SK-N-SH (cell line): ENCODE results near the gene MYF6. TPM values are rescaled to one million over a fixed set of nuclear protein-coding genes. Genes with fewer than 3 reads are reported as not detected.

ENCODE experiments used
- CTCF ChIA-PET: fragments of 300-600, 350-600 bp; formaldehyde crosslinking; extraction: SDS; loops from one replicate; lab custom pipeline; 2021; lab: Yijun Ruan, JAX
- POLR2A ChIA-PET: fragments of 350-600 bp; sonication (Branson Sonifier 250); formaldehyde crosslinking; extraction: SDS; loops from one replicate; lab custom pipeline; 2020; ENCODE audit warnings: antibody characterized with exemption, inconsistent platforms; lab: Yijun Ruan, JAX
- DNase-seq: peaks from one replicate; pipeline ENCODE4 v3.0.0; 2012
- H2AFZ ChIP-seq: fragments of 200-600 bp; sonication (generic); 2 replicates; pipeline ENCODE4 v1.8.1; 2016; ENCODE audit warnings: antibody characterized with exemption, mild to moderate bottlenecking, low read depth
- H3F3A ChIP-seq: fragments of 200-600 bp; sonication (generic); replicated peaks from 2 replicates; pipeline ENCODE3; 2016; ENCODE audit warnings: antibody characterized with exemption, mild to moderate bottlenecking; ENCODE audit not compliant: insufficient read depth
- H3K27ac ChIP-seq, 2 experiments: fragments of 200-500 bp in 1 of 2; fragments of 200-600 bp in 1 of 2; sonication (Bioruptor generic) in 1 of 2; sonication (generic), shearing (Covaris generic) in 1 of 2; 2 replicates each; pipeline versions ENCODE4 v1.5.1 to v1.6.1; 2014 to 2016; ENCODE audit warnings: low read depth in 2 of 2, inconsistent platforms in 1 of 2, low read length in 1 of 2, mild to moderate bottlenecking in 1 of 2, mixed read lengths in 1 of 2
- H3K27me3 ChIP-seq: fragments of 200-600 bp; sonication (generic), shearing (Covaris generic); 2 replicates; pipeline ENCODE4 v1.6.1; 2016; ENCODE audit warnings: mixed run types; ENCODE audit not compliant: insufficient read depth
- H3K36me3 ChIP-seq, 2 experiments: fragments of 200-500 bp in 1 of 2; fragments of 200-600 bp in 1 of 2; sonication (Bioruptor generic) in 1 of 2; sonication (generic) in 1 of 2; replicated peaks in 1 of 2; 2 replicates each; pipeline versions ENCODE3 to v1.5.1; 2014 to 2016; ENCODE audit warnings: low read length in 1 of 2, mild to moderate bottlenecking in 1 of 2; ENCODE audit not compliant: insufficient read depth in 2 of 2, control insufficient read depth in 1 of 2
- H3K4me1 ChIP-seq, 2 experiments: fragments of 200-500 bp in 1 of 2; fragments of 200-600 bp in 1 of 2; sonication (Bioruptor generic) in 1 of 2; sonication (generic), shearing (Covaris generic) in 1 of 2; 2 replicates each; pipeline versions ENCODE4 v1.5.1 to v1.6.1; 2014 to 2016; ENCODE audit warnings: low read depth in 1 of 2, low read length in 1 of 2, mixed run types in 1 of 2; ENCODE audit not compliant: insufficient read depth in 2 of 2, control insufficient read depth in 1 of 2
- H3K4me2 ChIP-seq: fragments of 200-600 bp; sonication (generic), shearing (Covaris generic); 2 replicates; pipeline ENCODE4 v1.6.1; 2017; ENCODE audit warnings: mixed run types
- H3K4me3 ChIP-seq, 2 experiments: fragments of 200-500 bp in 1 of 2; fragments of 200-600 bp in 1 of 2; sonication (Bioruptor generic) in 1 of 2; sonication (generic), shearing (Covaris generic) in 1 of 2; 2 replicates each; pipeline versions ENCODE4 v1.5.1 to v1.8.1; 2014 to 2016; ENCODE audit warnings: low read depth in 2 of 2, inconsistent platforms in 1 of 2, low read length in 1 of 2, mild to moderate bottlenecking in 1 of 2, mixed read lengths in 1 of 2, moderate library complexity in 1 of 2
- H3K79me2 ChIP-seq: fragments of 200-600 bp; sonication (generic); 2 replicates; pipeline ENCODE4 v1.8.1; 2017; ENCODE audit warnings: mild to moderate bottlenecking; ENCODE audit not compliant: insufficient read depth
- H3K9ac ChIP-seq: fragments of 200-600 bp; sonication (generic); 2 replicates; pipeline ENCODE4 v1.6.1; 2017; ENCODE audit warnings: mixed run types
- H3K9me2 ChIP-seq: fragments of 200-600 bp; sonication (generic); 2 replicates; pipeline ENCODE4 v1.6.1; 2017; ENCODE audit warnings: mixed run types
- H3K9me3 ChIP-seq: fragments of 200-600 bp; sonication (generic); 2 replicates; pipeline ENCODE4 v1.6.1; 2017; ENCODE audit warnings: mixed run types, mild to moderate bottlenecking, moderate library complexity
- H4K20me1 ChIP-seq: fragments of 200-600 bp; sonication (generic); 2 replicates; pipeline ENCODE4 v1.6.1; 2017; ENCODE audit warnings: mild to moderate bottlenecking, mixed run types; ENCODE audit not compliant: insufficient read depth
- CTCF ChIP-seq: fragments of 200-600 bp; sonication (generic); IDR thresholded peaks from 2 replicates; pipeline ENCODE4 v1.6.1; 2017; ENCODE audit warnings: antibody characterized with exemption, mild to moderate bottlenecking, moderate library complexity
- ELF1 ChIP-seq: IDR thresholded peaks from 2 replicates; pipeline ENCODE4 v1.4.0; 2012
- EZH2phosphoT487 ChIP-seq: fragments of 200-600 bp; sonication (generic); IDR thresholded peaks from 2 replicates; pipeline ENCODE4 v1.6.1; 2017; ENCODE audit warnings: low read depth, mixed run types, mild to moderate bottlenecking, antibody characterized with exemption, moderate library complexity, borderline replicate concordance
- FOXJ3 ChIP-seq: sonication (generic); formaldehyde crosslinking; IDR thresholded peaks from 2 replicates; pipeline ENCODE4 v1.5.1; 2020; ENCODE audit warnings: mild to moderate bottlenecking, missing genetic modification reagents
- FOXM1 ChIP-seq: IDR thresholded peaks from 2 replicates; pipeline ENCODE4 v1.4.0; 2012; ENCODE audit warnings: low read depth, mild to moderate bottlenecking
- GABPA ChIP-seq: IDR thresholded peaks from 2 replicates; pipeline ENCODE4 v1.4.0; 2012; ENCODE audit warnings: low read depth, mild to moderate bottlenecking
- MXI1 ChIP-seq: IDR thresholded peaks from 2 replicates; pipeline ENCODE4 v1.6.1; 2012; ENCODE audit warnings: mild to moderate bottlenecking, low read depth, low read length, improper control_type of control experiment
- NRF1 ChIP-seq: IDR thresholded peaks from 2 replicates; pipeline ENCODE4 v1.6.1; 2012; ENCODE audit warnings: low read depth, mild to moderate bottlenecking, low read length
- PBX3 ChIP-seq: IDR thresholded peaks from 2 replicates; pipeline ENCODE4; 2012
- RFX5 ChIP-seq: IDR thresholded peaks from 2 replicates; pipeline ENCODE4 v1.6.1; 2012; ENCODE audit warnings: mild to moderate bottlenecking, improper control_type of control experiment, low read length
- TAF1 ChIP-seq: IDR thresholded peaks from 2 replicates; pipeline ENCODE4 v1.6.1; 2012; ENCODE audit warnings: low read depth, mild to moderate bottlenecking, low read length, moderate library complexity, borderline replicate concordance
- YY1 ChIP-seq: IDR thresholded peaks from 2 replicates; pipeline ENCODE4 v1.4.0; 2012; ENCODE audit warnings: low read depth, mild to moderate bottlenecking
- WGBS: methylation state at CpG from one replicate; pipeline ENCODE4 v1.1.6; 2017; ENCODE audit warnings: low lambda C conversion rate; 5-methylcytosine and 5-hydroxymethylcytosine counted together
- polyA plus RNA-seq, 3 experiments: library from polyadenylated mRNA; depleted of rRNA; stranded (reverse); fragments of >200 nt; gene quantifications; 2 replicates each; pipeline ENCODE4 v1.2.3, GENCODE V29; 2012
- TF ChIP-seq, protein P1 (sequence below): IDR thresholded peaks from 2 replicates; pipeline ENCODE4 v1.4.0; 2012; ENCODE audit warnings: low read depth, borderline replicate concordance
- TF ChIP-seq, protein P2 (sequence below): IDR thresholded peaks from 2 replicates; pipeline ENCODE4 v1.4.0; 2012; ENCODE audit warnings: low read depth

Gene MYF6
- polyA plus RNA-seq, 1 of the 3 experiments (the other 2 are of a cell fraction) = not detected

DNA sequence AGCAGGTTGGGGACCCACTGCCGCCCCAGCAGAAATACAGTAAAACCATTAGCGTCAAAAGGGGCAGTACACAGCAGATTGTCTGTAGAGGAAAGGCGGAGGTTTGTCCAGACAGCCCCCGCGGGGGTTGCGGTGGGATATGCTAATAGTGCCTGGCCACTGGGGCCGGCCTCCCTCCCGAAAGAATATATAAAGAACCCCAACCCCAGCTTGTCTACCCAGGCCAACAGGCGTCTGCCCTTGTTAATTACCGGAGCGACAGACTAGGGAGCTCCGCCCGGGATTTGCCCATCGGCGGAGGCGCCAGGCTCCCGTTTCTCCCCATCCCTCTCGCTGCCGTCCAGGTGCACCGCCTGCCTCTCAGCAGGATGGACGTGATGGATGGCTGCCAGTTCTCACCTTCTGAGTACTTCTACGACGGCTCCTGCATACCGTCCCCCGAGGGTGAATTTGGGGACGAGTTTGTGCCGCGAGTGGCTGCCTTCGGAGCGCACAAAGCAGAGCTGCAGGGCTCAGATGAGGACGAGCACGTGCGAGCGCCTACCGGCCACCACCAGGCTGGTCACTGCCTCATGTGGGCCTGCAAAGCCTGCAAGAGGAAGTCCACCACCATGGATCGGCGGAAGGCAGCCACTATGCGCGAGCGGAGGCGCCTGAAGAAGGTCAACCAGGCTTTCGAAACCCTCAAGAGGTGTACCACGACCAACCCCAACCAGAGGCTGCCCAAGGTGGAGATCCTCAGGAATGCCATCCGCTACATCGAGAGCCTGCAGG is 9.4 kb downstream of the MYF6 start, which contains the start of gene MYF5:
MYF5 (plus strand) TSS at position 217 of the 774 bp plus-strand sequence; CDS start at position 369, 152 bp downstream.
- H3K27ac ChIP-seq = no peak within 1 kb of the TSS
- no peak within 1 kb of the TSS for H3K9ac ChIP-seq
- H3K4me2 ChIP-seq = no peak within 1 kb of the TSS
- no peak within 1 kb of the TSS for H3K4me3 ChIP-seq
- H3K27me3 ChIP-seq = peaks cover 60% of the 10 kb centered on the region
- 20% methylated on average over 26 of the region's 45 CpGs for WGBS
- H4K20me1 ChIP-seq = no peaks in the 10 kb centered on the region
- no peak for DNase-seq
- no peaks in the 10 kb centered on the region for H3K79me2 ChIP-seq
- no peaks in the 10 kb centered on the region for H3K9me3 ChIP-seq
- ChIA-PET POLR2A (no interaction called here), CTCF (no interaction called here)
- H3F3A ChIP-seq = no peaks in the 10 kb centered on the region
- H3K4me1 ChIP-seq = no peaks in the 10 kb centered on the region
- H2AFZ ChIP-seq = no peak within 1 kb of the TSS
- TF ChIP-seq YY1 (no peak), CTCF (no peak), FOXM1 (no peak), RFX5 (no peak), PBX3 (no peak), ELF1 (no peak), GABPA (no peak), TAF1 (no peak)
- TF ChIP-seq, protein P1, sequence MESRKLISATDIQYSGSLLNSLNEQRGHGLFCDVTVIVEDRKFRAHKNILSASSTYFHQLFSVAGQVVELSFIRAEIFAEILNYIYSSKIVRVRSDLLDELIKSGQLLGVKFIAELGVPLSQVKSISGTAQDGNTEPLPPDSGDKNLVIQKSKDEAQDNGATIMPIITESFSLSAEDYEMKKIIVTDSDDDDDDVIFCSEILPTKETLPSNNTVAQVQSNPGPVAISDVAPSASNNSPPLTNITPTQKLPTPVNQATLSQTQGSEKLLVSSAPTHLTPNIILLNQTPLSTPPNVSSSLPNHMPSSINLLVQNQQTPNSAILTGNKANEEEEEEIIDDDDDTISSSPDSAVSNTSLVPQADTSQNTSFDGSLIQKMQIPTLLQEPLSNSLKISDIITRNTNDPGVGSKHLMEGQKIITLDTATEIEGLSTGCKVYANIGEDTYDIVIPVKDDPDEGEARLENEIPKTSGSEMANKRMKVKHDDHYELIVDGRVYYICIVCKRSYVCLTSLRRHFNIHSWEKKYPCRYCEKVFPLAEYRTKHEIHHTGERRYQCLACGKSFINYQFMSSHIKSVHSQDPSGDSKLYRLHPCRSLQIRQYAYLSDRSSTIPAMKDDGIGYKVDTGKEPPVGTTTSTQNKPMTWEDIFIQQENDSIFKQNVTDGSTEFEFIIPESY = no peak
- no peaks in the 10 kb centered on the region for H3K9me2 ChIP-seq
- no peaks in the 10 kb centered on the region for H3K36me3 ChIP-seq

GRCh38 chr12:80717856-80718255 is 10.4 kb downstream of the MYF6 start:
- CTCF ChIA-PET = no interaction called here
- WGBS = 11% methylated on average over 4 of the region's 4 CpGs
- POLR2A ChIA-PET = no interaction called here

More at GRCh38 chr12:80717856-80718255, 10.4 kb downstream of the MYF6 start:
- Histone ChIP-seq H3K27ac (no peak overlapping the region), H3F3A (no peaks in the 10 kb centered on the region), H2AFZ (no peak overlapping the region), H3K36me3 (no peaks in the 10 kb centered on the region), H3K9me3 (no peaks in the 10 kb centered on the region), H3K4me2 (no peak overlapping the region), H3K79me2 (no peaks in the 10 kb centered on the region), H4K20me1 (no peaks in the 10 kb centered on the region), H3K9me2 (no peaks in the 10 kb centered on the region), H3K4me1 (no peaks in the 10 kb centered on the region), H3K27me3 (peaks cover 56% of the 10 kb centered on the region), H3K4me3 (no peak overlapping the region), H3K9ac (no peak overlapping the region)
- no peak for DNase-seq
- TF ChIP-seq MXI1 = no peak
- TF ChIP-seq, protein P2, sequence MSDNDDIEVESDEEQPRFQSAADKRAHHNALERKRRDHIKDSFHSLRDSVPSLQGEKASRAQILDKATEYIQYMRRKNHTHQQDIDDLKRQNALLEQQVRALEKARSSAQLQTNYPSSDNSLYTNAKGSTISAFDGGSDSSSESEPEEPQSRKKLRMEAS = no peak
- no peak for TF ChIP-seq PBX3
- no peak for TF ChIP-seq GABPA
- no peak for TF ChIP-seq EZH2phosphoT487
- no peak for TF ChIP-seq FOXJ3 (CRISPR knock-in tag)
- TF ChIP-seq NRF1 = no peak
- TF ChIP-seq YY1 = no peak
